HCT116 (cell line): ENCODE data around the gene VCX2. TPM values are rescaled to one million over a fixed set of nuclear protein-coding genes. Genes with fewer than 3 reads are reported as not detected.

Source experiments
- ATAC-seq: fragments of 200-7000 bp; cut with Tn5 transposase; 2 replicates; pipeline ENCODE4 v1.9.1; 2020; ENCODE audit warnings: mild to moderate bottlenecking, moderate library complexity
- BruUV-seq: library from RNA; stranded (reverse); fragments of 400-500 nt; replicated peaks from 2 replicates; lab custom pipeline; 2021; lab: Mats Ljungman, UMichigan
- CTCF ChIA-PET: fragments of 300-600 bp; sonication (Branson Sonifier 250); formaldehyde crosslinking; loops from one replicate; lab custom pipeline; 2021; ENCODE audit warnings: antibody characterized with exemption; lab: Charles Lee
- POLR2A ChIA-PET: fragments of 300-600, 350-600 bp; sonication (Branson Sonifier 250); formaldehyde crosslinking; loops from one replicate; lab custom pipeline; 2021; ENCODE audit warnings: antibody characterized with exemption; lab: Charles Lee
- RAD21 ChIA-PET, 2 experiments: fragments of 300-600 bp; sonication (Branson Sonifier 250); formaldehyde crosslinking; loops; one replicate each; lab custom pipeline; 2023; ENCODE audit warnings: low total read pairs in 2 of 2; ENCODE audit not compliant: uncharacterized antibody in 2 of 2, unreplicated experiment in 2 of 2, low non-redundant PET in 1 of 2; lab: Charles Lee
- DNase-seq: peaks from one replicate; pipeline ENCODE4 v3.0.0-alpha.2; 2010; ENCODE audit warnings: low read depth, low spot score
- H2AFZ ChIP-seq: fragments of 200-600 bp; shearing (Covaris generic), sonication (generic); 2 replicates; pipeline ENCODE4 v1.6.1; 2017; ENCODE audit warnings: low read depth, mixed run types, mixed read lengths, antibody characterized with exemption, low read length; ENCODE audit not compliant: poor library complexity, severe bottlenecking
- H3K27ac ChIP-seq: 2 replicates; pipeline ENCODE4 v1.5.1; 2012; ENCODE audit warnings: low read depth, low read length
- H3K27me3 ChIP-seq: fragments of 200-600 bp; sonication (generic); 2 replicates; pipeline ENCODE4 v1.6.1; 2016; ENCODE audit warnings: mixed run types, low read length, mixed read lengths; ENCODE audit not compliant: insufficient read depth
- H3K36me3 ChIP-seq, 2 experiments: fragments of 200-500 bp in 1 of 2; fragments of 200-600 bp in 1 of 2; sonication (Bioruptor generic) in 1 of 2; sonication (generic) in 1 of 2; 2 replicates each; pipeline versions ENCODE4 v1.5.1 to v1.6.1; 2014 to 2016; ENCODE audit warnings: low read length in 2 of 2, inconsistent platforms in 1 of 2, mixed read lengths in 1 of 2, mixed run types in 1 of 2; ENCODE audit not compliant: insufficient read depth in 2 of 2, control insufficient read depth in 1 of 2
- H3K4me1 ChIP-seq, 2 experiments: fragments of 200-600 bp in 1 of 2; sonication (generic) in 1 of 2; 2 replicates each; pipeline versions ENCODE4 v1.5.1 to v1.6.1; 2012 to 2017; ENCODE audit warnings: low read length in 2 of 2, inconsistent platforms in 1 of 2, mild to moderate bottlenecking in 1 of 2, mixed read lengths in 1 of 2, mixed run types in 1 of 2, moderate library complexity in 1 of 2; ENCODE audit not compliant: insufficient read depth in 2 of 2, control insufficient read depth in 1 of 2
- H3K4me2 ChIP-seq: fragments of 200-600 bp; sonication (generic); 2 replicates; pipeline ENCODE4 v1.6.1; 2017; ENCODE audit warnings: mixed run types, low read length, mixed read lengths
- H3K4me3 ChIP-seq, 2 experiments: fragments of 200-600 bp in 1 of 2; sonication (generic) in 1 of 2; replicated peaks in 1 of 2; 2 replicates each; pipeline ENCODE4 v1.5.1; 2011 to 2016; ENCODE audit warnings: low read length in 2 of 2, control low read depth in 1 of 2, low read depth in 1 of 2, mild to moderate bottlenecking in 1 of 2, mixed read lengths in 1 of 2, mixed run types in 1 of 2
- H3K79me2 ChIP-seq: fragments of 200-600 bp; sonication (generic); 2 replicates; pipeline ENCODE4 v1.6.1; 2017; ENCODE audit warnings: mild to moderate bottlenecking, mixed run types, low read length, moderate library complexity, mixed read lengths; ENCODE audit not compliant: insufficient read depth
- H3K9ac ChIP-seq: fragments of 200-600 bp; sonication (generic); 2 replicates; pipeline ENCODE4 v1.6.1; 2016; ENCODE audit warnings: low read length, mixed read lengths
- H3K9me2 ChIP-seq: fragments of 200-600 bp; sonication (generic), shearing (Covaris generic); 2 replicates; pipeline ENCODE4 v1.6.1; 2017; ENCODE audit warnings: mixed run types, mild to moderate bottlenecking, moderate library complexity; ENCODE audit not compliant: insufficient read depth
- H3K9me3 ChIP-seq, 2 experiments: fragments of 200-500 bp in 1 of 2; fragments of 200-600 bp in 1 of 2; sonication (Bioruptor generic) in 1 of 2; sonication (generic) in 1 of 2; 2 replicates each; pipeline ENCODE4 v1.6.1; 2014 to 2017; ENCODE audit warnings: low read length in 2 of 2, mixed read lengths in 2 of 2, inconsistent platforms in 1 of 2, low read depth in 1 of 2, mild to moderate bottlenecking in 1 of 2, mixed run types in 1 of 2, moderate library complexity in 1 of 2; ENCODE audit not compliant: control insufficient read depth in 1 of 2, insufficient read depth in 1 of 2
- H4K20me1 ChIP-seq: fragments of 200-600 bp; sonication (generic), shearing (Covaris generic); 2 replicates; pipeline ENCODE4 v1.6.1; 2017; ENCODE audit warnings: mixed run types, mild to moderate bottlenecking, moderate library complexity; ENCODE audit not compliant: insufficient read depth
- ATF3 ChIP-seq: IDR thresholded peaks from 2 replicates; pipeline ENCODE4 v1.6.1; 2012
- CTCF ChIP-seq, 3 experiments: fragments of 200-600 bp in 1 of 3; sonication (generic) in 1 of 3; IDR thresholded peaks in 2 of 3; conservative IDR thresholded peaks in 1 of 3; 2 replicates each; pipeline ENCODE4 v1.5.1; 2012 to 2017; ENCODE audit warnings: low read depth in 2 of 3, low read length in 2 of 3, antibody characterized with exemption in 1 of 3, borderline replicate concordance in 1 of 3, control low read depth in 1 of 3, mild to moderate bottlenecking in 1 of 3, mixed read lengths in 1 of 3, mixed run types in 1 of 3, moderate library complexity in 1 of 3; ENCODE audit not compliant: insufficient read depth in 1 of 3
- ELF1 ChIP-seq: IDR thresholded peaks from 2 replicates; pipeline ENCODE4 v1.6.1; 2012; ENCODE audit warnings: low read depth, borderline replicate concordance
- MAX ChIP-seq: IDR thresholded peaks from 2 replicates; pipeline ENCODE4 v1.6.1; 2012
- POLR2A ChIP-seq: IDR thresholded peaks from 2 replicates; pipeline ENCODE4 v1.7.0; 2011; ENCODE audit warnings: borderline replicate concordance; ENCODE audit not compliant: insufficient read depth, insufficient read length; ENCODE audit errors: extremely low read depth
- POLR2AphosphoS5 ChIP-seq: IDR thresholded peaks from 2 replicates; pipeline ENCODE4 v1.6.1; 2011; ENCODE audit warnings: mild to moderate bottlenecking, low read depth, low read length, moderate library complexity
- RAD21 ChIP-seq: IDR thresholded peaks from 2 replicates; pipeline ENCODE4 v1.6.1; 2012; ENCODE audit warnings: low read depth, mild to moderate bottlenecking
- SIN3A ChIP-seq: IDR thresholded peaks from 2 replicates; pipeline ENCODE4 v1.6.1; 2012; ENCODE audit warnings: low read depth
- SP1 ChIP-seq: IDR thresholded peaks from 2 replicates; pipeline ENCODE4 v1.6.1; 2012; ENCODE audit warnings: low read depth
- YY1 ChIP-seq: IDR thresholded peaks from 2 replicates; pipeline ENCODE4 v1.6.1; 2011; ENCODE audit warnings: low read length, low read depth, moderate library complexity, mild to moderate bottlenecking; ENCODE audit not compliant: insufficient replicate concordance; ENCODE audit errors: extremely low read depth
- ZBTB33 ChIP-seq: IDR thresholded peaks from 2 replicates; pipeline ENCODE4 v1.6.1; 2011; ENCODE audit warnings: mild to moderate bottlenecking, low read length, moderate library complexity; ENCODE audit not compliant: insufficient replicate concordance; ENCODE audit errors: extremely low read depth
- ZFX ChIP-seq: fragments of 450-650 bp; IDR thresholded peaks from 2 replicates; pipeline ENCODE4 v1.6.1; 2017
- ZNF274 ChIP-seq: fragments of 200-500 bp; sonication (Bioruptor generic); IDR thresholded peaks from 2 replicates; pipeline ENCODE4 v1.6.1; 2014; ENCODE audit warnings: mild to moderate bottlenecking, low read depth, low read length, inconsistent platforms
- intact Hi-C: fragments of 100-400 bp; cut with micrococcal nuclease; formaldehyde crosslinking; loops from 2 replicates; pipeline ENCODE4 v1.10.0; 2022
- total RNA-seq: library from RNA; stranded (reverse); gene quantifications from one replicate; pipeline ENCODE4 v1.2.1, GENCODE V29; 2021; ENCODE audit not compliant: unreplicated experiment

VCX2 gene
- total RNA-seq, 1 experiment from 2014 or later, result not detected

- TF ChIP-seq ATF3 (no peak), MAX (no peak), POLR2AphosphoS5 (no peak), ZNF274 (no peak), RAD21 (no peak), SP1 (no peak), CTCF (IDR thresholded peaks at IDR 0.05 in 2 of 3, conservative IDR thresholded peaks at IDR 0.05 in 1 of 3; ENCODE audit: borderline replicate concordance in 1 of 3, insufficient read depth in 1 of 3, low read depth in 2 of 3, low read length in 2 of 3) (no peak), SIN3A (no peak)
- POLR2A ChIA-PET, result no interaction called here
- no peaks in the 10 kb centered on the region for H3K4me1 ChIP-seq
- H3K79me2 ChIP-seq, result no peaks in the 10 kb centered on the region
- H3K27me3 ChIP-seq, result no peaks in the 10 kb centered on the region
- DNase-seq (no peak), ATAC-seq (no peak)
- RAD21 ChIA-PET, result no interaction called here
- no peak overlapping the region for H3K4me3 ChIP-seq
- no peaks in the 10 kb centered on the region for H3K36me3 ChIP-seq
- intact Hi-C loops, result no loop called here
- BruUV-seq, result no TSS peak
- H2AFZ ChIP-seq, result no peak overlapping the region
- no peak overlapping the region for H3K9ac ChIP-seq
- H3K4me2 ChIP-seq, result no peak overlapping the region
- CTCF ChIA-PET, result no interaction called here
- no peaks in the 10 kb centered on the region for H3K9me2 ChIP-seq
- H4K20me1 ChIP-seq, result no peaks in the 10 kb centered on the region
- no peaks in the 10 kb centered on the region for H3K9me3 ChIP-seq
- no peak overlapping the region for H3K27ac ChIP-seq
Observed at GRCh38 chrX:8144925-8145324, 26.1 kb downstream of the VCX2 start.

- ChIA-PET POLR2A (no interaction called here), CTCF (no interaction called here), RAD21 (no interaction called here)
- no peaks in the 10 kb centered on the region for H3K9me3 ChIP-seq
- H2AFZ ChIP-seq, result no peak overlapping the region
- H3K4me2 ChIP-seq, result no peak overlapping the region
- H3K79me2 ChIP-seq, result no peaks in the 10 kb centered on the region
- H3K36me3 ChIP-seq, result no peaks in the 10 kb centered on the region
- H3K27ac ChIP-seq, result no peak overlapping the region
- H3K27me3 ChIP-seq, result no peaks in the 10 kb centered on the region
- intact Hi-C loops, result no loop called here
- no TSS peak for BruUV-seq
- no peak overlapping the region for H3K9ac ChIP-seq
- H3K4me3 ChIP-seq, result no peak overlapping the region
- no peaks in the 10 kb centered on the region for H4K20me1 ChIP-seq
- no peaks in the 10 kb centered on the region for H3K9me2 ChIP-seq
- DNase-seq, result no peak
- ATAC-seq, result no peak
- H3K4me1 ChIP-seq, result no peaks in the 10 kb centered on the region
- TF ChIP-seq ZFX, result no peak
- TF ChIP-seq MAX, result no peak
- no peak for TF ChIP-seq ZNF274
- no peak for TF ChIP-seq POLR2A
- TF ChIP-seq ELF1, result no peak
- TF ChIP-seq ZBTB33, result no peak
- TF ChIP-seq ATF3, result no peak
- TF ChIP-seq SIN3A, result no peak
- no peak for TF ChIP-seq YY1
Observed at GRCh38 chrX:8141896-8142295, 29.2 kb downstream of the VCX2 start.
